GM12872 (cell line): Measurements from ENCODE around the gene MRM2.

Experiments used
- TF ChIP-seq, protein P1 (sequence below): IDR thresholded peaks from 3 replicates; pipeline ENCODE4 v1.5.1; 2011; ENCODE audit warnings: low read depth, mild to moderate bottlenecking, low read length, moderate library complexity; ENCODE audit not compliant: insufficient read depth

The MRM2 gene

DNA sequence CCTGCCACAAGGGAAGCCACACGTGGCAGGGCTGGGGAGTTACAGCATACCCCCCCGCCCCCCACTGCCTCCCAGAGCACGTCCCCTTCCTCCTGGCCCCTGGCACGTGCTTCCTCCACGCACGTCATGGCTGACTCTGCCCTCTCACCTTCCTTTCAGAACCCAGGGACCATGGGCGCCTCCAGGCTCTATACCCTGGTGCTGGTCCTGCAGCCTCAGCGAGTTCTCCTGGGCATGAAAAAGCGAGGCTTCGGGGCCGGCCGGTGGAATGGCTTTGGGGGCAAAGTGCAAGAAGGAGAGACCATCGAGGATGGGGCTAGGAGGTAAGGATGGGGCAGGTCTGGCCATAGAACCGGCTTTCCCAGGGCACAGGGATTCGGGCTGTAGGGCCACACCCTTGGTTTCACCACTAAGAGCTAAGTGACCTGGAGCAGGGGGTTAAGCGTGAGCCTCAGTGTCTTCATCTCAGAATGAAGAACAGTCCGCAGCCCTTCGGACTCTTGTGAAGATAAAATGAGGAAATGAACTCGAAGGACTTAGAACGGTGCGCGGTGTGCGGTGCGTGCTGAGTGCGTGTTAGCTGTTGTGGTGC lies 2.5 kb upstream of the MRM2 start:
- TF ChIP-seq, protein P1, sequence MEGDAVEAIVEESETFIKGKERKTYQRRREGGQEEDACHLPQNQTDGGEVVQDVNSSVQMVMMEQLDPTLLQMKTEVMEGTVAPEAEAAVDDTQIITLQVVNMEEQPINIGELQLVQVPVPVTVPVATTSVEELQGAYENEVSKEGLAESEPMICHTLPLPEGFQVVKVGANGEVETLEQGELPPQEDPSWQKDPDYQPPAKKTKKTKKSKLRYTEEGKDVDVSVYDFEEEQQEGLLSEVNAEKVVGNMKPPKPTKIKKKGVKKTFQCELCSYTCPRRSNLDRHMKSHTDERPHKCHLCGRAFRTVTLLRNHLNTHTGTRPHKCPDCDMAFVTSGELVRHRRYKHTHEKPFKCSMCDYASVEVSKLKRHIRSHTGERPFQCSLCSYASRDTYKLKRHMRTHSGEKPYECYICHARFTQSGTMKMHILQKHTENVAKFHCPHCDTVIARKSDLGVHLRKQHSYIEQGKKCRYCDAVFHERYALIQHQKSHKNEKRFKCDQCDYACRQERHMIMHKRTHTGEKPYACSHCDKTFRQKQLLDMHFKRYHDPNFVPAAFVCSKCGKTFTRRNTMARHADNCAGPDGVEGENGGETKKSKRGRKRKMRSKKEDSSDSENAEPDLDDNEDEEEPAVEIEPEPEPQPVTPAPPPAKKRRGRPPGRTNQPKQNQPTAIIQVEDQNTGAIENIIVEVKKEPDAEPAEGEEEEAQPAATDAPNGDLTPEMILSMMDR = no peak

DNA sequence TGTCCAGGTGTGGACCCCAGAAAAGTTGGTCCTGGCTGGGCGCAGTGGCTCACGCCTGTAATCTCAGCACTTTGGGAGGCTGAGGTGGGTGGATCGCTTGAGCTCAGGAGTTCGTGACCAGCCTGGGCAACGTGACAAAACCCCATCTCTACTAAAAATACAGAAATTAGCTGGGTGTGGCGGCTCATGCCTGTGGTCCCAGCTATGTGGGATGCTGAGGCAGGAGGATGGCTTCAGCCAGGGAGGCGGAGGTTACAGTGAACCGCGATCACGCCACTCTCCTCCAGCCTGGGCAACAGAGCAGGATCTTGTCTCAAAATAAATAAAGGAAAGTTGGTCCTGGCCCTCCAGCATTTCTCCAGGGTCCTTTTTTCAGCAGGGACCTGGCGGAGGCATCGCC lies 1.5 kb upstream of the MRM2 start:
- TF ChIP-seq, protein P1 = no peak

DNA sequence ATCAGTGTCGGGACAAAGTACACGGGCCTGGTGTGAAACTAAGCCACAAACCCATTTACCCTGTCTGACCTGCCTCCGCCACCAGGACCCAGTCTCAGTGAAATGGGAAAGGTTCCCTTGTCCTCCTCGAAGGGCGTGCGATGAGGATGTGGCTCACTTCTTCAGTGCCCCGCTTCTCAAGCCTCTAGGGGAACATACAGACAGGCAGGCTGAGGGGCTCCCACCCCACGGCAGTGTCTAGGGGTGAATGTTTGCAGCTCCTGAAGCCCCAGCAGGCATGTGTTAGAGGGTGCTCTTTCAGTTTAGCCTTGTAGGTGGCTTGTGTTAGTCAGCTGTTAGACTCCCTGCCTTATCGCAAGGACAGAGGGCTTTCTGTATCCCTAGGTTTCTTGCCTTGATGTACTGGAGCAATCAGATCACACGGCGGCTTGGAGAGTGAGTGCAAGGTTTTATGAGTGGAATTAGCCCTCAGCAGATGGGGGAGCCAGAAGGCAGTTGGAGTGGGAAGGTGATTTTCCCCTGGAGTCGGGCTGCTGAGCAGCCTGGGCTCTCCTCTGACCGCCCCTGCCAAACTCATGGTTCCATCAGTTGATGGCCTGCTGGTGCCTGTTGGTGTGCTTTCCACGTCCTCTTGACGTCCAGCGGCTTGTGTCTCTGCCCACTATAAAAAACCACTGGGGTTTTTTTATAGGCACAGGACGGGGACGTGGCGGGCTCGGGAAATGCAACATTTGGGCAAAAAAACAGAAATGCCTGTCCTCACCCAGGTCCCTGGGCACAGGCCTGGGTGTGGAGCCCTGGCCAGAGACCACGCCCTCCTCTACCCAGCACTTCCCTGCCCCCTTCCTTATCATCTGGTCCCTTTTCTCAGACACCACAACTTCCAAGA lies 780 bp upstream of the MRM2 start:
- TF ChIP-seq, protein P1 = 0 out of 3 replicates have a peak, but pooled peaks have one; percentile 14

DNA sequence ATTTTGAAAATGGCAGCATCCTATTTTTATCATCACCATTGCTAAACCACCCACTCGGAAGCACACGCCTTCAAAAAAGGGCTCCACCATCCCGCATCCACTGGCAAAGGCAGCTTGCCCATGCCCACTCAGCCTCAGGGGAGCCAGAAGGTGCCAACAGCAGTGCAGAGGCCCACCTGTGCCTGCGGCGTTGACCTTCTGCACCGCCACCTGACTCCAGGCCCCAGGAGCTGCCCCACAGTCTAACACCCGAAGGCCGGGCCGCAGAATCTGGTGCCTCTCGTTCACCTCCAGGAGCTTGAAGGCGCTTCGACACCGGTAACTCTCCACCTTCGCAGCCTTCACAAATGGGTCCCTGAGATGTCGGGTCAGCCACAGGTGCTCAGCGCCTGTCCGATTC lies 2.8 kb downstream of the MRM2 start:
- TF ChIP-seq, protein P1 = no peak

DNA sequence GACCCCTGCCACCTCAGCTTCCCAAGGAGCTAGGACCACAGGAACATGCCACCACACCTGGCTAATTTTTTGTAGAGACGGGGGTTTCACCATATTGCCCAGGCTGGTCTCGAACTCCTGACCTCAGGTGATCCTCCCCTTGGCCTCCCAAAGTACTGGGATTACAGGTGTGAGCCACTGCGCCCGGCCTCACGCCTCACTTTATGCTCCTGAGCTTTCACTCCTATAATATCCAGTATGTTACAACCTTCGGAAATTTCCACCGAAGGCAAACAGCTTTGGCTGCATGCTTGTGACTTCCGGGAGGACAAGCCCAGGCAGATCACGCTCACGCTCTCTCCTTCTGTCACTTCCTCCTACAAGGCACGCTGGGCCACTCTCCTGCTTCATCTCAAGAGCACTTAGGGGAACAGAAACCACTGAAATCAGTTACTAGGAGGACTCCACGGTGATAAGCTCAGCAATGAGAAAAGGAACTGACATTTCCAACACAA lies 4.8 kb downstream of the MRM2 start:
- TF ChIP-seq, protein P1 = no peak

DNA sequence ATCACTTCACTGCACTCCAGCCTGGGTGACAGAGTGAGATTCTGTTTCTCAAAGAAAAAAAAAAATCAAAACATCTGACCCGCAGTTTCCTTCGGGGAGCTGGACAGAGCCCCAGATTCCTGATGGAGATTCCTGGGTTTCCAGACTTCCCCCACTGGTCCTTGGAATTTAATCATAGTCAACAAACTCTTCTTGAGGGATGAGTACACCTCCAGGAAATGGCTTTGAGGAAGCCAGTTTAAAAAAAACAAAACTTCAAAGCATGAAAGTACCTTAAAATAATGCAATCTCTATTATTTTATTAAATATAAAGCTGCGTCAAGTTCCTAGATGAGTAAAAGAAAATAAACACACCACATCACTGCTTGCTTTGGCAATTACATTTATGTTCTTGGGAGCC lies 8.1 kb downstream of the MRM2 start:
- TF ChIP-seq, protein P1 = no peak

DNA sequence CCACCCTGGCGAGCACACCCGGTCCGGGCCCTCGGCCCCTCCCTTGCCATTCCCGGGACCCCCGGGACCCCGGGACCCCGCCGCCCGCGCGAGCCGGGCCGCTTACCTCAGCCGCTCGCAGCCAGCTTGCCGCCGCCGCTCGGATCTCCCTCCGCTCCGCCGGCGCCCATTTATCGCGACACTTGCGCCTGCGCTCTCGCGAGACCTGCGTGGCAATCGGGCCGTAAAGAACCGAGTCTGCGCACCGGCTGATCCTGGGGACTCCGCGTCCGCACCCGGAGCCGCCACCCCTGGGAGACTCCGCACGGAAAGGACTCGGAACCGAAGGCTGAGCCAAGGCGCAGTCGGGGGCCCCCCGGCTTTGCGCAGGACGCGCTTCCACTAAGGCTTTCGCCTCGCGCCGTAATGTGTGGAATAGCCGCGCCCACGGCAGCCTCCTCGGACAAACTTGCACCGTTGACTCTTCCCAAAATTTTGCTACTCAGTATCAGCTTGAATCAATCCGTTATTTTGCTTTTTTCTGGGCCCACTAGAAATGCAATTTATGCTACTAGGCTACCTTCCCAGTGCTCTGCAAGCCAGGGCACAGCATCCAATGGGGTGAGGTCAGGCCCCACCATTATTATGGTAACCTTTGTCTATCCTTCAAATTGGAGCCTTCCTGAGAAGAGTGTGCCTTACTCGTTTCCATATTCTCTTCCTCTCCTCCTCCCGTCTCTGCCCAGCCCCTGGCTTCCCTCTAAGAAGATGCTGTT lies 9.1 kb downstream of the MRM2 start, which contains the start of gene MAD1L1:
Gene MAD1L1 (minus strand): TSS at position 180 of the 755 bp plus-strand sequence. CDS start 2,812 bp downstream, outside the sequence.
- TF ChIP-seq, protein P1 = no peak
